GM21515 (cell line): ENCODE results near the gene CYP27A1.

Experiments
- ATAC-seq: cut with Tn5 transposase; IDR thresholded peaks from one replicate; pipeline ENCODE4 v1.9.1; 2021; ENCODE audit not compliant: unreplicated experiment

CYP27A1 gene

DNA sequence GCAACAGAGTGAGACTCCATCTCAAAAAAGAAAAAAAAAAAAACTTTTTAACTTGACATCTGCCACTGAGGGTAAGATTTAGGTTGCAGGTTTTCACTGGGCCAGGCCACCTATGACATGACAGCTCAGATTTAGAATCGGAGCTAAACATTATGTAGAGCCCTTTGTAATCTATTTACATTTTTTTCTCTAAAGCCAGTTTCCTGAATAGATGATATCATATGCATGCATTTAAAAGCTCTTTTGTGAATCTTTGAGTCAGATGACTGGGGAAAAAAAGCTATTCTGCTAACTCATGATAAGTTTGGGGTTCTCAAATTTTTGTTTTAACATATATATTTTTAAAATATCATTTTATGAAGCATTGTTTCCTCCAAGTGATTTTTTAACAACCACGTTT, 28.3 kb downstream of the CYP27A1 start:
- no peak for ATAC-seq

- ATAC-seq: no peak
Observed at GRCh38 chr2:218811382-218811781, 29.4 kb downstream of the CYP27A1 start.

DNA sequence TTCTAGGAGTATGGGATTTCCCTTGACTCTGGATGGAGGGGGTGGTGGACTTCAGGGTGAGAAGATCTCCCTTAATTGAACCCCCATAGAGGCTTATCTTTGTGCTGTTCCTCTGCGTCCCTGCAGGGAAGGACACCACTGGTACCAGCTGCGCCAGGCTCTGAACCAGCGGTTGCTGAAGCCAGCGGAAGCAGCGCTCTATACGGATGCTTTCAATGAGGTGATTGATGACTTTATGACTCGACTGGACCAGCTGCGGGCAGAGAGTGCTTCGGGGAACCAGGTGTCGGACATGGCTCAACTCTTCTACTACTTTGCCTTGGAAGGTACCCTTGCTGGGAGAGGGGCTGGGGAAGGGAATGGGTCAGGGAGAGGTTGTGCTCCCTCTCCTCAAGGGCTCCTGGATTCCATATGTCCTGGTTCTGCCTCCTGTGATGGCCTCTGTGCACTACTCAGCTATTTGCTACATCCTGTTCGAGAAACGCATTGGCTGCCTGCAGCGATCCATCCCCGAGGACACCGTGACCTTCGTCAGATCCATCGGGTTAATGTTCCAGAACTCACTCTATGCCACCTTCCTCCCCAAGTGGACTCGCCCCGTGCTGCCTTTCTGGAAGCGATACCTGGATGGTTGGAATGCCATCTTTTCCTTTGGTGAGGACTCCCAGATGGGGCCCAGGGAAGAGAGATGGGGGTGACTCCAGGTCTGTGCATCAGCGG, 30.3 kb downstream of the CYP27A1 start:
- ATAC-seq: no peak

DNA sequence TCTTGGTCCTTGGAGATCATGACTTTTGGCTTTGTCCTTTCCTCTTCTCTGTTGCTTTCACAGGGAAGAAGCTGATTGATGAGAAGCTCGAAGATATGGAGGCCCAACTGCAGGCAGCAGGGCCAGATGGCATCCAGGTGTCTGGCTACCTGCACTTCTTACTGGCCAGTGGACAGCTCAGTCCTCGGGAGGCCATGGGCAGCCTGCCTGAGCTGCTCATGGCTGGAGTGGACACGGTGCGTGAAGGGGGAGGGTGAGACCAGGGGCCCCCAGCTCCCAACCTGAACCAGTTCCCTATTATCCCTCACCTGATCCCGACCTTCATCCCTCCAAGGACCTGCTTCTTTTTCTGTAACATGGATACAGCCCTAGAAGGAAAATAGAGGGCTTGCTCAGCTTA, 30.9 kb downstream of the CYP27A1 start:
- ATAC-seq: no peak

GRCh38 chr2:218813771-218814460, 32.0 kb downstream of the CYP27A1 start:
- ATAC-seq: no peak

DNA sequence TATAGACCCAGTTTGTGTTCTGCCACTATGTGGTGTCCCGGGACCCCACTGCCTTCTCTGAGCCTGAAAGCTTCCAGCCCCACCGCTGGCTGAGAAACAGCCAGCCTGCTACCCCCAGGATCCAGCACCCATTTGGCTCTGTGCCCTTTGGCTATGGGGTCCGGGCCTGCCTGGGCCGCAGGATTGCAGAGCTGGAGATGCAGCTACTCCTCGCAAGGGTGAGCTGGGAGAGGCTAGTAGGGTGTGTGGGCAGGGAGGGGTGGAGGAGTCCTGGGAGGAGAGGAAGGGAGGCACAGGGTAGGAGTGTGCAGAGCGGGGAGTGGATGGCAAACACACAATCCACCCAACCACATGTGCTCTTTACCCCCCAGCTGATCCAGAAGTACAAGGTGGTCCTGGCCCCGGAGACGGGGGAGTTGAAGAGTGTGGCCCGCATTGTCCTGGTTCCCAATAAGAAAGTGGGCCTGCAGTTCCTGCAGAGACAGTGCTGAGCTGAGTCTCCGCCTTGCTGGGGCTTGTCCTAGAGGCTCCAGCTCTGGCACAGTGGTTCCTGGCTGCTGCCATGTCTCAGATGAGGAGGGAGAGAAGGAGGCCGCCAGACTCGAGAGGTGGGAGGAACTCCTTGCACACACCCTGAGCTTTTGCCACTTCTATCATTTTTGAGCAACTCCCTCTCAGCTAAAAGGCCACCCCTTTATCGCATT, 32.7 kb downstream of the CYP27A1 start:
- no peak for ATAC-seq

- no peak for ATAC-seq
Observed at GRCh38 chr2:218815244-218815637, 33.3 kb downstream of the CYP27A1 start.

DNA sequence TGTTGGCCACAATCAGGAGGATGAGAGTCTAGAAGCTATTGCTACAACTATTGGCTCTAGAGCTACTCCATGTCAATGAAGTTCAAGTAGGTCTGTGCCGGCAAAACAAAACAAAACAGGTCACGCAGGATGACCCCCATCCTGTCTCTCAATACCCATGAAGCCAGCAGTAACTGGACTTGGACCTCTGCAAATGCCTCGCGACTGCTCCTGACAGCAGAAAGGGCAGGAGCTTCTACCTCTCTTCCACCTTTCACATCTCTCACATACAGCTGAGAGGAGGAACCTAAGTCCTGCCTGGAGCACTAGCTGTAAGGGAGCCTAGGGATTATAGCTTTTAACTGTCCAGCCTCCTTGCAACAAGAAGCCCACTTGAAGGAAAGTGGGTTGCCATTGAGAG, 33.7 kb downstream of the CYP27A1 start:
- no peak for ATAC-seq

- ATAC-seq: no peak
Observed at GRCh38 chr2:218816561-218817011, 34.6 kb downstream of the CYP27A1 start.

DNA sequence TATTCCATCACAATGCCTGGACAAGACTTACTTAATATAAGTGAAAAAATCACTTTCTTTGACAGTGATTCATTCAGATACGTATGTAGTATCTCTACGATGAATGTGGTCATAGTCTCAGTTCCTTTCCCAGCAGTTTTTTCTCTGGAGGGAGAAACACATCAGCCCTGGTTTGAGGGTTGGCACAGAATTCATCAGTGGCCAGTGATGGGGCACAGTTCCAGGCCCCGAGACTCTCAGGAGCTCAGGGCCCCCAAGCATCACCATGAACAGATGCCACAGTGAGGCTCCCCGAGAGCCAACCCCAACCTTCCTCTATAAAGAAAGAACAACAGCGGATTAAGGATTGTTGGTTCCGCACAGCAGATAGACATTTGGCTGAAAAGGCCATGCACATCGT, 37.1 kb downstream of the CYP27A1 start:
- ATAC-seq: no peak

DNA sequence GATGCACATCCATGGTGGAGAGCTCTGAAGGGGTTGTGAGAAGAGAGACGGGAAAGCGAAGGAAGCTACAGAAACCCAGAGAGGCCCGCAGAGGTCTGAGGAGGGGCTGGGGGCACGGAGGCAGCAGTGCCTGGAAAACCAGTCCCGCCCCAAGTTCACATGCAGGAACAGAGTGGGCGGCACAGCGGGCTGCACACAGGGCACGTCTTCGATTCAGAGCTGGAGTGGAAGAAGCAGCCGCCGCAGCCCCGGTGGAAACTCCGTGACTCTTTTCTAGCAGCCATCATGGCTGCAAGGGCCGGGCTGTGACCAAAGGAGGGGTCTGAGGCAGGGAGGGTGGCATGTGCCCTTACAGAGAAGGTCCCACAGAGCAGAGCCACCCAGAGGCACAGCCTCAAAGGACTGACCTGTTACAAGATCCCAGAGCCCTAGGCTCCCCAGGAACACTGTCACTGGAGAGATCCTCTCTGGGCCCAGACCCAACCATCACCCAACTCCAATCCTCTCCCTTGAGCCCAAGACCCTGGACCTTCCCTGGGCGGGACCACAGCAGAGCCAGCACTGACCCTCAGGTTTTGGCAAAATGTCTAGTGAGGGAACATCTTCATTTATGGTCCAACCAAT, 38.9 kb downstream of the CYP27A1 start:
- no peak for ATAC-seq

DNA sequence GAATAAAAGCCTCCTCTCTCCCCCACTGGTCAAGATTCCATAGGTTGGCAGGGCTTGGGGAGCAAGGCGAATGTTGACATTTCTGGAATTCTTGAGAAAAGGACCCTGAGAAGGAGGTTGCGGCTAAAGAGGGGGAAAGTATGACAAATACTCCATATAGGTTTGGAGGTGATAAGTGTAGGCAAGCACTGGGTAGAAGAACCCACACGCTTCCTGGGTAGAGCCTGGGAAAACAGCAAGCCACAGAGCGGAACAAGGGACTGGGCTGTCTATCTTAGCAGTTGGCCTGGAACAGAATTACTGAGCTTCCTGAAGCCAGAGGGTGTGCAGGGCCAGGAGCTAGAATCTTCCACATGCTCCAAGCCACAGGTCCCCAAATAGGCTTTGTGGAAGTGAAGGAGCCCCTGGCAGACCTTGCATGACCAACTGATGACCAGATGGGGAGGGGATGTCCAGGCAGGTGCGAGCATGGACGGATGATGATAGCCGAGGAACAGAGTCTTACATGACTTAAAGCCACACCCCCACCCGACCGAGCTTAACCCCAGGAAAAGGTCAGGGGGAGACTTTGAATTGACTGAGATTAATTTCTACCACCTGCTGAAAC, 39.8 kb downstream of the CYP27A1 start:
- ATAC-seq: no peak

- no peak for ATAC-seq
Observed at GRCh38 chr2:218822622-218823021, 40.7 kb downstream of the CYP27A1 start.

- no peak for ATAC-seq
Observed at GRCh38 chr2:218823196-218823855, 41.4 kb downstream of the CYP27A1 start.

DNA sequence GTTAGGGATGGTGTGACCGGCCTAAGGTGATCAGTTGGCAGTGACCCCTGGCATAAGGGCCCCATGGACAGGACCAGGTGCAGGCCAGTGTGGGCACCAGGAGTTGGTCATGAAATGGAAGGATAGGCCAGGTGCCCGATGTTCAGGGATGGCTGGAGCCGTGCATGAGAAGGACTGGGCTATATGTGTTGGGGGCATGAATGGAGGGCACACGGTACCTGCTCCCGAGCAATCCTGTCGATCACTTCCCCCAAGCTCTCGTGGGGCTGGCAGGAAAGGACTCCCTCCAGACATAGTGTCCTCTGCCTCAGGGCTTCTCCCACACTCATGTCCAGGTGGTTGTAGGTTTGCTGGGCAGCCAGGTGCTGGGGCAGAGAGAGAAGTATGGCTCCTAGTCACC, 42.1 kb downstream of the CYP27A1 start:
- no peak for ATAC-seq

GRCh38 chr2:218826791-218827190, 44.8 kb downstream of the CYP27A1 start:
- no peak for ATAC-seq

- ATAC-seq: no peak
Observed at GRCh38 chr2:218827701-218828476, 45.9 kb downstream of the CYP27A1 start.

- no peak for ATAC-seq
Observed at GRCh38 chr2:218828477-218828778, 46.5 kb downstream of the CYP27A1 start.

GRCh38 chr2:218829868-218830451, 48.0 kb downstream of the CYP27A1 start:
- ATAC-seq: no peak
